GM23338 (cell line): Measurements from ENCODE around the gene CCSER2. TPM values are rescaled to one million over a fixed set of nuclear protein-coding genes. Genes with fewer than 3 reads are reported as not detected.

ENCODE experiments used
- ATAC-seq: fragments of 200-7000 bp; cut with Tn5 transposase; 3 replicates; pipeline ENCODE4 v1.9.1; 2020
- DNase-seq: peaks from one replicate; pipeline ENCODE4 v3.0.0-alpha.2; 2015; ENCODE audit warnings: low spot score
- H2AFZ ChIP-seq: fragments of 200-600 bp; sonication (generic); 2 replicates; pipeline ENCODE4 v1.8.0; 2016; ENCODE audit warnings: antibody characterized with exemption, mild to moderate bottlenecking, moderate library complexity
- H3F3A ChIP-seq: fragments of 200-600 bp; sonication (generic); replicated peaks from 2 replicates; pipeline ENCODE4 v1.8.0; 2017; ENCODE audit warnings: antibody characterized with exemption, mixed run types, low read depth
- H3K27ac ChIP-seq: fragments of 200-600 bp; sonication (generic); 2 replicates; pipeline ENCODE4 v1.6.1; 2016; ENCODE audit warnings: low read depth
- H3K27me3 ChIP-seq: fragments of 200-600 bp; sonication (generic); 2 replicates; pipeline ENCODE4 v1.8.0; 2016; ENCODE audit warnings: mild to moderate bottlenecking, mixed run types, moderate library complexity; ENCODE audit not compliant: insufficient read depth
- H3K36me3 ChIP-seq: fragments of 200-600 bp; sonication (generic); 2 replicates; pipeline ENCODE4 v1.8.0; 2016; ENCODE audit warnings: mild to moderate bottlenecking; ENCODE audit not compliant: insufficient read depth
- H3K4me1 ChIP-seq: fragments of 200-600 bp; sonication (generic); 2 replicates; pipeline ENCODE4 v1.8.0; 2016; ENCODE audit warnings: mild to moderate bottlenecking, moderate library complexity; ENCODE audit not compliant: insufficient read depth
- H3K4me2 ChIP-seq: fragments of 200-600 bp; sonication (generic); 2 replicates; pipeline ENCODE4 v1.7.1; 2017; ENCODE audit warnings: mixed run types
- H3K4me3 ChIP-seq: fragments of 200-600 bp; sonication (generic); 2 replicates; pipeline ENCODE4 v1.6.1; 2016; ENCODE audit warnings: mixed run types
- H3K79me2 ChIP-seq: fragments of 200-600 bp; sonication (generic); replicated peaks from 2 replicates; pipeline ENCODE4 v1.8.0; 2017; ENCODE audit warnings: mild to moderate bottlenecking; ENCODE audit not compliant: insufficient read depth
- H3K9me2 ChIP-seq: fragments of 200-600 bp; sonication (generic); 2 replicates; pipeline ENCODE4 v1.8.0; 2017; ENCODE audit not compliant: insufficient read depth
- H4K20me1 ChIP-seq: fragments of 200-600 bp; sonication (generic); replicated peaks from 2 replicates; pipeline ENCODE4 v1.8.0; 2017; ENCODE audit warnings: mild to moderate bottlenecking; ENCODE audit not compliant: insufficient read depth
- H3K27ac Mint-ChIP-seq: 2 replicates; pipeline ENCODE4 v1.8.0; 2020; ENCODE audit warnings: inconsistent platforms, mild to moderate bottlenecking, moderate library complexity, mixed read lengths
- H3K27me3 Mint-ChIP-seq: 3 replicates; pipeline ENCODE4 v1.8.0; 2022; ENCODE audit warnings: low read depth, mild to moderate bottlenecking, moderate library complexity, mixed read lengths, inconsistent platforms; ENCODE audit not compliant: insufficient read depth, poor library complexity
- H3K36me3 Mint-ChIP-seq: 3 replicates; pipeline ENCODE4 v1.8.0; 2021; ENCODE audit warnings: low read depth, mild to moderate bottlenecking, inconsistent platforms, moderate library complexity, mixed read lengths
- H3K4me1 Mint-ChIP-seq: 3 replicates; pipeline ENCODE4 v1.8.0; 2020; ENCODE audit warnings: mild to moderate bottlenecking, inconsistent platforms, mixed read lengths
- H3K4me3 Mint-ChIP-seq: 3 replicates; pipeline ENCODE4 v1.8.0; 2021; ENCODE audit warnings: moderate library complexity, mild to moderate bottlenecking, inconsistent platforms, mixed read lengths
- H3K9me3 Mint-ChIP-seq: 3 replicates; pipeline ENCODE4 v1.8.0; 2020; ENCODE audit warnings: moderate library complexity, mild to moderate bottlenecking, inconsistent platforms, mixed read lengths
- CTCF ChIP-seq, 2 experiments: fragments of 200-600 bp in 1 of 2; sonication (generic) in 1 of 2; conservative IDR thresholded peaks; 2 replicates each; pipeline versions ENCODE4 v1.5.1 to v1.6.1; 2016 to 2017; ENCODE audit warnings: antibody characterized with exemption in 2 of 2, low read depth in 2 of 2, mild to moderate bottlenecking in 2 of 2, moderate library complexity in 1 of 2
- ETS1 ChIP-seq: IDR thresholded peaks from 2 replicates; pipeline ENCODE4 v1.6.1; 2016; ENCODE audit warnings: antibody characterized with exemption
- EZH2phosphoT487 ChIP-seq: fragments of 200-600 bp; sonication (generic); IDR thresholded peaks from one replicate; pipeline ENCODE4 v1.8.1; 2018; ENCODE audit warnings: antibody characterized with exemption; ENCODE audit not compliant: unreplicated experiment
- STAT1 ChIP-seq: IDR thresholded peaks from one replicate; pipeline ENCODE4 v1.6.1; 2016; ENCODE audit warnings: antibody characterized with exemption; ENCODE audit not compliant: unreplicated experiment
- ZNF114 ChIP-seq: fragments of 250-450 bp; sonication (Bioruptor Pico); IDR thresholded peaks from 2 replicates; pipeline ENCODE4 v1.5.0; 2020; ENCODE audit warnings: mild to moderate bottlenecking, moderate library complexity
- polyA plus RNA-seq: library from polyadenylated mRNA; unstranded; fragments of >200 nt; fragmentation: Nextera tagmentation; extraction: Ambion mirVana; gene quantifications from 2 replicates; pipeline ENCODE4 v1.2.1, GENCODE V29; 2016
- total RNA-seq: library from RNA; depleted of rRNA; stranded (reverse); fragments of >200 nt; shearing (Covaris generic); gene quantifications from 2 replicates; pipeline ENCODE4 v1.2.3, GENCODE V29; 2014

Gene CCSER2
- total and polyA plus RNA-seq, 2 experiments from 2014 or later: 30.6 to 37.2 TPM

- no peak for TF ChIP-seq CTCF (conservative IDR thresholded peaks at IDR 0.05; ENCODE audit: low read depth in 2 of 2)
Measured at GRCh38 chr10:84302223-84302622, 26.2 kb upstream of the CCSER2 start (continued).

GRCh38 chr10:84306751-84307384 is 21.5 kb upstream of the CCSER2 start:
- H3F3A ChIP-seq: no peaks in the 10 kb centered on the region
- H3K9me3 Mint-ChIP-seq: peaks cover 2% of the 10 kb centered on the region; the same call in 2 of the 3 replicates

GRCh38 chr10:84308021-84308420 is 20.4 kb upstream of the CCSER2 start:
- Histone ChIP-seq H3K4me2 (no peak overlapping the region), H3K79me2 (no peaks in the 10 kb centered on the region), H3K36me3 (no peaks in the 10 kb centered on the region), H3K9me2 (no peaks in the 10 kb centered on the region), H3K27ac (no peak overlapping the region), H3K4me1 (peaks cover 11% of the 10 kb centered on the region), H3K27me3 (no peaks in the 10 kb centered on the region), H3K4me3 (no peak overlapping the region), H4K20me1 (no peaks in the 10 kb centered on the region), H2AFZ (no peak overlapping the region), H3F3A (no peaks in the 10 kb centered on the region)
- Mint-ChIP-seq H3K4me1 (peaks cover 14% of the 10 kb centered on the region), H3K36me3 (0 out of 3 replicates have a peak, but pooled peaks cover 4% of the 10 kb centered on the region), H3K4me3 (no peak overlapping the region), H3K9me3 (peaks cover 3% of the 10 kb centered on the region; the same call in 2 of the 3 replicates), H3K27me3 (no peaks in the 10 kb centered on the region), H3K27ac (no peak overlapping the region)
- TF ChIP-seq ETS1 (no peak), ZNF114 (no peak), STAT1 (no peak), CTCF (conservative IDR thresholded peaks at IDR 0.05; ENCODE audit: low read depth in 2 of 2) (0 out of 4 replicates have a peak, but pooled peaks of 1 of the 2 experiments have one; percentile 5)
- DNase-seq (no peak), ATAC-seq (peak; percentile 34; the same call in 2 of the 3 replicates)

More at GRCh38 chr10:84306751-84307384, 21.5 kb upstream of the CCSER2 start:
- H3K36me3 Mint-ChIP-seq: 0 out of 3 replicates have a peak, but pooled peaks cover 3% of the 10 kb centered on the region
- peak overlapping the region; percentile 78 for H2AFZ ChIP-seq
- no peaks in the 10 kb centered on the region for H3K9me2 ChIP-seq
- no peaks in the 10 kb centered on the region for H3K79me2 ChIP-seq
- no peaks in the 10 kb centered on the region for H3K27me3 ChIP-seq
- no peaks in the 10 kb centered on the region for H4K20me1 ChIP-seq
- no peak overlapping the region for H3K27ac ChIP-seq
- H3K27ac Mint-ChIP-seq: no peak overlapping the region
- no peaks in the 10 kb centered on the region for H3K27me3 Mint-ChIP-seq
- no peak overlapping the region for H3K4me3 Mint-ChIP-seq
- no peak for TF ChIP-seq EZH2phosphoT487
- no peaks in the 10 kb centered on the region for H3K36me3 ChIP-seq
- H3K4me1 ChIP-seq: peaks cover 15% of the 10 kb centered on the region
- no peak overlapping the region for H3K4me3 ChIP-seq
- H3K4me1 Mint-ChIP-seq: peaks cover 18% of the 10 kb centered on the region
- DNase-seq: no peak
- H3K4me2 ChIP-seq: no peak overlapping the region
- ATAC-seq: no peak
